ENCODE results near the gene PICALM. TPM values are rescaled to one million over a fixed set of nuclear protein-coding genes. Genes with fewer than 3 reads are reported as not detected.
"Not testable (repeated sequence)": the region's sequence is repeated elsewhere in the genome, so short reads cannot be mapped to it uniquely, and the experiment has no call there.

PICALM gene
- polyA plus RNA-seq, 1 donor = 334 TPM

DNA sequence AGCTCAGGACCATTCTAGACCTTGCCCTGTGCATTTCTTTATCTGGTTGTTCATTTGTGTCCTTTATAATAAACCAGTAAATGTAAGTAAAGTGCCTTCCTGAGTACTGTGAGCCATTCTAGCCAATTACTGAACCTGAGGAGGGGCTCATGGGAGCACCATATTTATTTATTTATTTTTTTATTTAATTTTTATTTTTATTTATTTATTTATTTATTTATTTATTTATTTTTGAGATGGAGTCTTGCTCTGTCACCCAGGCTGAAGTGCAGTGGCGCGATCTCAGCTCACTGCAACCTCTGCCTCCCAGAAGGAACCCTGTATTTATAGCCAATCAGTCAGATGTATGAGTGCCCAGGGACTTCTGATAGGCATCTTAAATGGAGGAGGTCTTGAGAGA is 18.8 kb upstream of the PICALM start:
- DNase-seq = not testable (repeated sequence)

DNA sequence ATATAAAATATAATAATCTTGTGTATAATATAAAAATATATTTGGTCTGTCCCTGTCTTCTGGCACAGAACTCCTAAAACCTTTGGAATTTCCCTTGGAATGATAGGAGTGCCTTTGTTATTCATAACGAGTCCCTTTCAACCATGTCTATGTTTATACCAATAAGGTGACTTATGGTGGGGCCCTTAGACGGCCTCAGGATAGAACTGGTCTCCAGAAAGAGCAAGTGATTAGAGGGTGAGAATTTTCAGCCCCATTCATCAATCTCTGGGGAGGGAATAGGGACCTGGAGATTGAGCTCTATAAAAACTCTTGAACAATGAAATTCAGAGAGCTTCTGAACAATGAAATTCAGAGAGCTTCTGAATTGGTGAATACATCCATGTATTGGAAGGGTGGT is 18.4 kb upstream of the PICALM start:
- no peak for DNase-seq

DNA sequence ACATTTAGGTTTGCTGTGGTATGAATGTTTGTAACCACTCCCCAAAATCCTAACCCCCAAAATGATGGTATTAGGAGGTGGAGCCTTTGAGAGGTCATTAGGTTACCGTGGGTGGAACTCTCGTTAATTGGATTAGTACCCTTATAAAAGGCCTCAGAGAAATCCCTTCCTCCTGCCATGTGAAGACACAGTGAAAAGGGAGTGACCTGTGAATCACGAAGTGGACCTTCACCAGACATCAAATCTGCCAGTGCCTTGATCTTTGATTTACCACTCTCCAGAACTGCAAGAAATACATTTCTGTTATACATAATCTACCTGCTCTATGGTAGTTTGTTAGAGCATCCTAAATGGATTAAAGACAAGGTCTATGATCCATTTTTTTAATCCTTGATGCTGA is 12.6 kb upstream of the PICALM start:
- no peak for DNase-seq

DNA sequence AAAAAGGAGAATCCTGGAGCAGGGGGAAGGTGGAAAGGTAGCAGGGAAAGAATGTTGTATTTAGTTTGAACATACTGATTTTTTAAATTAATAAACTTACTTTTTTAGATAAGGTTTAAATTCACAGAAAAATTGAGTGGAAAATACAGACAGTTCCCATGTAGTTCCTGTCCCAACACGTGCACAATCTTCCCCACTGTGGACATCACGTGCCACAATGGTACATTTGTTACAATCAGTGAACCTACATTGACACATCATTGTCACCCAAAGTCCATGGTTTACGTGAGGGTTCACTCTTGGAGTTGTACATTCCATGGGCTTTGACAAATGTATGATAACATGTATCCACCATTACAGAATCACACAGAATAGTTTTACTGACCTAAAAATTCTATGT is 10.5 kb upstream of the PICALM start:
- DNase-seq = no peak

DNA sequence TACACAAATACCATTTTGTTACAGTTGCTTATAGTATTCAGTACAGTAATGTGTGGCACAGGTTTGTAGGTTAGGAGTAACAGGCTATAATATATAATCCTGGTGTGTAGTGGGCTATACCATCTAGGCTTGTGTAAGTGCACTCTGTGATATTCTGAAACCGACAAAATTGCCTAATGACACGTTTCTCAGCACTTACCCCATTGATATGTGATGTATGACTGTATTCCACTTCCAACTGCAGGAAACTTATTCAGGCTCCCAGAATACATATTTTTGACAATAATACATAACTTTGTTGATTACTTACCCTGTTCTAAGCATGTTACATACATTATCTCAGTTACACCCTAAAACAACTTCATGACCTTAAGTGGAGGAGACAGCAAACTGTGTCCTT is 5.1 kb upstream of the PICALM start:
- no peak for DNase-seq

DNA sequence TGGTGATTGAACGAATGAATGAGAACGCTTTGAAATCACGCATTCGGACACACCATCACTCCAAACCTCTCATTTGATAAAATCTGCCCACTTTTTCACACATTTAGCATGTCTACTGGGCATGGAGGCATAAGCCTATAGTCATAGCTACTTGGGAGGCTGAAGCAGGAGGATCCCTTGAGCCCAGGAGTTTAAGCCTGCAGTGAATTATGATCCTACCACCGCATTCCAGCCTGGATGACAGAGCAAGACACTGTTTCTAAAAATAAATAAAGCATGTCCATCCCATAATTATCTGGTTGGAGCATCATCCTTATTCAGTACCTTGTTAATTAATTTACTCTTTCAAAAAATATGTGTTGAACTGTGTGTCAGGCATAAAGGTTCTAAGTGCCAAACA is 3.3 kb upstream of the PICALM start:
- no peak for DNase-seq

DNA sequence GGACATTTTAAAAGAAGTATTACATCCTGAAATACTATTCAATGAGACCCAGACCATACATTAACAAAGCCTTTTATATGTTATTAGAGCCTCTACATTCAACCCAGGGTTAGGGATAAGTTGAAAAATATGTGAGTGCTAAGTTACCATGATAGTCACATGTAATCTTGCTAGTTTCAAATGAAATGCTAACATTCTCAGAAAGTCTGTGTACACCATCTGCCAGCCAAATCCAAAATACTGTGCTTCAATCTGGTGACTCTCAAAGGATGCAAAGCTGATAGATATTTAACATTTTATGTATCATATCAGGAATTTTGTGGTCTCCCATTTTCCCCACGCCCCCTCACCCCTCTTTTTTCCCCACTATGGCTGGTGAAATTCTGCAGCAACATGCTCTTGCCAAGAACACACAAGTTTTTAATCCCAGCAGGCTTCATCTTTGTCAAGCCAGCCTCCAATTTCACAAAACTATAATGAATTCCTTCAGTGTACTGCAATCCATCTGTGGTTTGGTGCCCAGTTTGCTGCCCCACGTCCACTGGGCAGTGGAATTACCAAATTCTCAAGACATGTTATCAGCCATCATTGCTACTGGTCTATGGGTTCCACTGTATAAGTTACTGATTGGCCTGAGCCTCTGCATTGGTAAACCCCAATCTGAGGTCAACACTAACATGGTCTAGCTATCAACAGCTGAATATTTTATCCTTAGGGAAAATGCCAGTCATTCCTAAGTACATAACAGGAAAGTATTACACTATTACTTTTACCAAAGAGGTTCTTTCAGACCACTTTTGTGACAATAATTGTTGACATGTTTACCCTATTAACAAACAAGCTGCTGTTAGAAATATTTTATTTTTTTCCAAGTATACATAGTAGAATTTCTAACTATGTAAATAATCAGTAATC is 1.5 kb upstream of the PICALM start:
- no peak for DNase-seq

DNA sequence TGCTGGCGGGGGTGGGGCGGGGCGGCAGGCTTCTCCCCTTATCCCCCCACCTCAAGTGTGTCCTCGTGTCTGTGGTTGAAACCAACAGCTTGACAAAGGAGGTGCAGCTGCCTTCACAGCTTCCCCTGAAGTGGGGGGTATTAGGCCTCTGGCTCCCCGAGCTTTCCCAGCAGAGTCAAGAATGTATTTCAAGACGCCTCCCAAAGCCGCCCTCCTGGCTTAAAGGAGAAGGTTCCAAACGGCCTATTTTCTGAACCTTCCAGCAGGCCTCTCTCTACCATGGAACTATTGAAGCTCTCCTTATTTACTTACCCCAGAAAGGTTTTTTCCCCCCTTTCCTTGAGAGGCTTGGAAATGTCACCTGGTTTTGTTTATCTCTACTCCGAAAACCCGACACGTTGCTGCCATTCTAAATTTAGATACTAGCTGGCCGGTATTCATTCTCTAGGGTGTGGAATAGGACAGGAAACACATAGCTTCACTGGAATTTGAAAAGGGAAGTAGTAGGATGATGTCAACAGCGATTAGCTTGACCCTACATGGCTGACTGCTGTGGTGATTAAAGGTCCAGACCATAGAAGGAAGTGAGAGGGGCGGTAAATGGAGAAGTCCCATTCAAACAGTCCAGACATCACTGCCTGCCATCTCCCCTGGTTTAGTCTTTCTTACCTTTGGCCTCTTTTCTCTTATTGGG is 671 bp upstream of the PICALM start:
- peak; percentile 69 for DNase-seq

DNA sequence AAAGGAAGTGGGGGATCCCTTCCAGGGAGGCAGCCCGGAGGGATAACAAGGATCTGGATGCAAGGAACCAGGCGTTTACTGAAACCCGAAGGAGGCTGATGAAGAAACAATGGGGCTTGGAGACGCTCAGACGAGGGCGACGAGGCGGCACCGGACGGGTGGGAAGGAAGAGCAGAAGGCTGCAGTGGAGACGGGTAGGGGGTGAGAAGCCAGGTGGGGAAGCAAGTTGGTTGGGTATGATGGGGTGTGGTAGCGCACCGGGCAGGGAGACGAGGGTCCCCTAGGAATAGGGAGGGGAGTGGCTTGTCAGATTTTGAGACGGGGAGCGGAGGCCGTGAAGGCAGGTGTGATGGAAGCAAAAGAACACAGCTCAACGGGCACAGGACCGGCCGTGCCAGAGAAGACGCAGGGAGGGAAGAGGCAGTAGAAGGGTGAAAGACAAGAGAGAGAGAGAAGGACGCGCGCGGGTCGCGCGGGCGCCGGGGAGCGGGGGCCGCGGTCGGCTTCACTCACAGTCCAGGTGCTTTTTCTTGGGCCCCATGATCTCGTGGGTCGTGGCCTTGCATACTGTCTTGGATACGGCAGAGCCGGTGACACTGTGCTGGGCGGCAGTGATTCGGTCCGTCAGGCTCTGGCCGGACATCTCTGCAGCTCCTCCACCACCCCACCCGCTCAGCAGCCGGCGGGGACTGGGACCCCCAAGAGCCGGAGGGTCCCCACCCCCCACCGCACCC is 579 bp downstream of the PICALM start:
- peak; percentile 39 for DNase-seq

DNA sequence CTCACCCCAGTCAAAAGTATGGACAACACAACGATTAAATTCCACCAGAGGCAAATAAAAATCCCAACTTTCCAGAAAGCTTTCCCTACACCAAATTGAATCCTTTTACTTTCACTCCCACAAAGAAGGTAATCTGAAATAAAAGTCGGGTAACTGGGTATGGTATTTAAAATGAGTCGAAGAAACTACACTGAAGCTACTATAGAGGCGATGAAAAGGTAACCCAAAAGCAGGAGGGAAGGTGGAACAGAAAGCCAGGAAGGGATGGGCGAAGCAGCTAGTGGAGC is 1.1 kb downstream of the PICALM start:
- no peak for DNase-seq

DNA sequence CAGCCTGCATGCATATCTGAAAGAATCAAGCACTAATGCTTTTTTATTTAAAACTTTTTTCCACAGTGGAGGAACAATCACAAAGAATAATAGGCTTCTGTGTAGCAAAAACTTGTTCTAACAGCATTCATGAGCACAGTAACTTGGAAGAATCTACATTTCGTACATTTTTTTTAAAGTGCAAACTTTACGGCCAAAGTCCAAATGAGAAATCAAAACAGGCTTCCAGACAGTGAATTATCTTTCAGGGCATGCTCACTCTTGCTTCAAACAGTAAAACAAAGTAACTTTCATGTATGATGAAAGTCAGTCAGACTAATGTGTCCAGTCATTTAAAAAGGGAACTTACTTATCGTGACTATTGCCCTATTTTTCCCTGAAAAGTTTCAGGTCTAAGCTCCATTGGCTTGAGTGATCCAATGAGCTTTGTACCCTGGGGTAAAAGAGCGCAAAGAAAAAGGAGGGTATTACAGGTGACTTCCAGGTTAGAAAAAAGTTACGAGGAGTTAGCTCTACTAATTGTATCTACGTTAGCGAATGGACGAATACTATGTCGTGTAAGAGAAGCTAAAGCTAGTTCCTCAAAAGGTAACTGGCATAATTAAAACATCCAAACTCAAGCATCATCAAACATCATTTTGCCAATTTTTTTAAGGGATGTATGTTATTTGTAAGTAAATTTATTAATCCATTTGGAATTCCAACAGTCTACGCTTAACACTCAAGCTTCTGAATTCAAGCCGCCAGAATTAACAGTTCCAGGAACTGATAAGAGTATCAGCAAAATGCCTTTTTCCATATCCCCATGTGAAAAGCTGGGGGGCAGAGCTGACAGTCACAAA is 1.7 kb downstream of the PICALM start:
- peak; percentile 46 for DNase-seq

DNA sequence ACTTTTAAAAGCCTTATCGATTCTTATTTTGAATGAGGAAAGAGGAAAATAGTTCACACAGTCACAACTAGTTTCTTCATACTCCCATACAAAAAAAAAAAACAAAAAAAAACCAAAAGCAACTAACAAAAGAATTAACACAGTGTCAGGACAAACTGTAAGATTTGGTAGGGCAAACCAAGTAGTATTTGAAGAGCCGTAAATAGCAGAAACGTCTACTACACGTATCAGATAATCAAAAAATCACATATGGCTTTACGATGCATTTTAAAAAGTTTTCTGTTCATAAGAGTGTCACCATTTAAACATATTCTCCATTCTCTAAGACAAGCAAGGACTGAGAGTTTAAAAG is 2.3 kb downstream of the PICALM start:
- peak; percentile 17 for DNase-seq

DNA sequence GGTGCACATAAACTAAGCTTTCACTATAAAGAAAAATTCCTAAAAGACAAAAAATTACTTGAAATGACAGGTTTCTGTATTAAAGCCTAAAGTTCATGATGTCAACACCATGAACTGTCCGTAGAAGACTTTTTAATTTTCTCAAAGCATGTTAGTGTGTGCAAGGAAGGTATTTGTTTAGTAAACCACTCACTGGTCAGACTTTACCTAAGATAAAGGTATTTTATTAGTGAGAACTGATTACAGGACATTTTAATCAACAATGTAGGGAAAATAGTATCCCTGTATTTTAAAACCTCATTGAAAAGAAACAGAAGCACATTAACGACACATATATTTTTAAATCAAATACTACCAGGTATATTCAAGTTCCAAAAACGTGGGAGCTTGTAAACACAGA is 2.9 kb downstream of the PICALM start:
- no peak for DNase-seq

DNA sequence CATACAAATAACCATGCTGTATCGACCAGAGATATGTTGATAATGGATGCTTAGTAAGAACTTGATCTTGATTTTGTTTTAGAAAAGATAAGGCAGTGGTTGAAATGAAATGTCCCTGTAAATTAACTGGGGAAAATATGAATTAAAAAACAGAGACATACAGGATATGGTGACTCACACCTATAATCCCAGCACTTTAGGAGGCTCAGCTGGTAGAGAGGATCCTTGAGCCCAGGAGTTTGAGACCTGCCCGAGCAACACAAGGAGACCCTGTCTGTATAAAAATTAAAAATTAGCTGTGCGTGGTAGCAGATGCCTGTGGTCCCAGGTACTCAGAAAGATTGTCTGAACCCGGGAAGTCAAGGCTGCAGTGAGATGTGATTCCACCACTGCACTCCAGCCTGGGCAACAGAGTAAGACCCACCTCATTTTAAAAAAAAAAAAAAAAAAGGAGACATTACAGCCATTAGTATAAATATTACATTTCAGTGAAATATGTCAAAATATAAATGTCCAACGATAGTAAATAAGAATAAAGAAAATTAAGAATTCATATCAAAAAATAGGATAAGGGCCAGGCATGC is 4.6 kb downstream of the PICALM start:
- no peak for DNase-seq

DNA sequence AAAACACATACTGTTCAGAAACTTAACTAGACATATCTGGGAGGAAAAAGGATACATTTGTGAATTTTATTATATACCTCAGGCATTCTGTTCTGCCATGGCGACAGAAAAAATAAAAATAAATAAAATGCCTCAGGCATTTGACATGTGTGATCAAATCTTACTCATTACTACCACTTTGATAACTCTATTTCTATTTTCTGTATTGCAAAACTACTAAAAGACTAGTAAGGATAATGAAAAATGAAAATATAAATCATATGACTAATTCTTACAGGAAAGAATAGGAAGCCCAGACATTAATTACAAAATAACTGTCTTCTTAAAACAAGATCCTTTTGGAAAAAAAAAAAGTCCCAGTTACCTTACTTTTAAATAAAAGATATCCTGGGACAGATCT is 5.3 kb downstream of the PICALM start:
- no peak for DNase-seq

DNA sequence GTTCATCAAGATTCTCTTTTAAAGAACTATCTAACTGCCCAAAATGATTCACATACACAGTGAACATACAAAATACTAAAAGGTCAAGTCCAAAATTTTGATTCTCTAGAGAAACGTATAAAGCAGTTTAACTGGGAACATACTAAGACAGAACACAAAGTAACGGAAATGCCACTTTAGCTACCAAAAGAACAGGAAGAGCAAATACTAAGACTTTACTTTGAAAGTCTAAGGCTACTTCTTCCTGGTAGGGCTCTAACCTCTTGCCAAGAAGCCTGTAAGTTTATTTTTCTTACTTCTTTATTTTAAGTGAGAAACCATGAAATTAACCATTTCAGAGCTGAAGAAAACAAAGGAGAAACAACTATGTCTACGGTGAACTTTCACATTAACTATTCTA is 6.2 kb downstream of the PICALM start:
- DNase-seq = no peak

DNA sequence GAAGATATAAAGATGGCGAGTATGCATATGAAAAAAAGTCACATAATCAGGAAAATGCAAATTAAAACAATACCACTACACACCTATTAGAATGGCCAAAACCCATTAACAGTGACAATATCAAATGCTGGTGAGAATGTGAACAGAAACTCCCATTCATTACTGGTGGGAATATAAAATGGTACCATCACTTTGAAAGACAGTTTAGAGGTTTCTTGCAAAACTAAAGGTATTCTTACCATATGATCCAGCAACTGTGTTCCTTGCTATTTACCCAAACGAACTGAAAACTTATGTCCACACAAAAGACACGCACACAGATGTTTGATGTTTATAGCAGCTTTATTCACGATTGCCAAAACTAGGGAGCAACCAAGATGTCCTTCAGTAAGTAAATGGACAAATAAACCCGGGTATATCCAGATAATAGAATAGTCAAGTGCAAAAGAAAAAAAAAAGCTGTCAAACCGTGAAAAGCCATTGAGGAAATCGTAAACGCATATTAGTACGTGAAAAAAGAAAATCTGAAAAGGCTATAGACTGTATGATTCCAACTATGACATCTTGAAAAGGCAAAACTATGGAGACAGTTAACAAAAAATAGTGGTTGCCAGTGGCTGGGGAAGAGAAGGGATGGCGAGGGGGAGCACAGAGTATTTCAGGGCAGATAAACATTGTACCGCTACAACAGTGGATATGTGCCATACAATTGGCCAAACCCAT is 7.2 kb downstream of the PICALM start:
- DNase-seq = no peak

DNA sequence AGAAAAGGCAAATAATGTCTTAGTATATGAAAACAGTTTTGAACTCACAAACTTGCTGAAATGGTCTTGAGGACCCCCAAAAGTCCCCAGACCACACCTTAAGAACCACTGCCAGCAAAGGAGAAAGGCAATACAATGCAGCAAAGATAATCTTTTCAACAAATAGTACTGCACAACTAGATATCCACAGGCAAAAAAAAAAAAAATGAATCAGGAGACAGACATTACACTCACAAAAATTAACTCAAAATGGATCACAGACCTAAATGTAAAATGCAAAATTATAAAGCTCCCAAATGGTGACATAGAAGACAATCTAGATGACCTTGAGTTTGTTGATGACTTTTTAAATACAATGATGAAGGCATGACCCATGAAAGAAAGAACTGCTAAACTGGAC is 8.3 kb downstream of the PICALM start:
- DNase-seq = no peak

DNA sequence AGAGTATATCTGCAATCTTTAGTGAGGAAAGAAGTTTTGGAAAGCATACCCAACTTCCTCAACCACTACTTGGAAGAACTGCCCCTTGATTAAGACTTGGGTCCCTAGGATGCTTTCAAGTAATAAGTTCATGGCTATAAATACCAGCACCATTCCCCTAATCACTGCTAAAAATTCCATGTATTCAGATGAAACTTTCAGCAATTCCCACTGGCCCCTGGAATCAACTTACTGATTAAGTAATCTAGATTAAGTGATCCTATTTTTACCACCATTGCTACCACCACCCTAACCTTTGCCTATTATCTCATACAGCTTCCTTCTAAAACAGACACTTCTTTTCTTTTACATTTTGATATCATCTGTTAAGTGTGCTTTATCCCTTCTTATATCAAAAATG is 10.5 kb downstream of the PICALM start:
- no peak for DNase-seq

DNA sequence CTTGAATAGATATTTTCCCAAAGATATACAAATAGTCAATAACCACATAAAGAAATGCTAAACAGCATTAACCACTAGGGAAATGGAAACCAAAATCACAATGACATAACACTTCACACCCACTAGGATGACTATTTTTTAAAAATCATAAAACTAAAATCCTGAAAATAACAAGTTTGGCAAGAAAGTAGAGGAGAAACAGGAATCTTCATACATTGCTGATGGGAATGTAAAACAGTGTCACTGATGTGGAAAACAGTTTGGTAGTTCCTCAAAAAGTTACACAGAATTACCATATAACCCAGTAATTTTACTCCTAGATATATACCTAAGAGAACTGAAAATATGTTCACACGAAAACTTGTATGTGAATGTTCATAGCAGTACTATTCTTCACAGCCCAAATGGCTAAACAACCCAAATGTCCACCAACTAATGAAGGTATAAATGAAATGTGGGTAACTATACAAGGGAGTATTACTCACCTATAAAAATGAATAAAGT is 12.5 kb downstream of the PICALM start:
- no peak for DNase-seq
